HepG2 (cell line): ENCODE results near the gene LTBR. TPM values are rescaled to one million over a fixed set of nuclear protein-coding genes. Genes with fewer than 3 reads are reported as not detected.

Experiments used
- AKNA ChIP-seq: sonication (generic); formaldehyde crosslinking; IDR thresholded peaks from 2 replicates; pipeline ENCODE4 v1.4.0; 2020; ENCODE audit warnings: missing genetic modification reagents, borderline replicate concordance
- BCLAF1 ChIP-seq: fragments of 450-650 bp; IDR thresholded peaks from 2 replicates; pipeline ENCODE4 v1.6.1; 2017; ENCODE audit warnings: mild to moderate bottlenecking
- EHMT2 ChIP-seq: fragments of 200-600 bp; sonication (generic); IDR thresholded peaks from 2 replicates; pipeline ENCODE4 v1.7.0; 2017; ENCODE audit warnings: antibody characterized with exemption, low read depth, low read length, borderline replicate concordance
- GABPA ChIP-seq, 2 experiments: IDR thresholded peaks; 2 replicates each; pipeline ENCODE4 v1.6.1; 2011 to 2016; ENCODE audit warnings: low read depth in 2 of 2, low read length in 1 of 2, missing biosample characterization in 1 of 2, missing genetic modification characterization in 1 of 2
- HHEX ChIP-seq: IDR thresholded peaks from 2 replicates; pipeline ENCODE4 v1.6.1; 2016; ENCODE audit warnings: control low read depth
- KLF12 ChIP-seq: sonication (generic); formaldehyde crosslinking; IDR thresholded peaks from 2 replicates; pipeline ENCODE4 v1.4.0; 2020; ENCODE audit warnings: missing genetic modification reagents, borderline replicate concordance
- RAD21 ChIP-seq: fragments of 450-650 bp; formaldehyde crosslinking; IDR thresholded peaks from 2 replicates; pipeline ENCODE4 v1.5.0; 2020; ENCODE audit warnings: mild to moderate bottlenecking
- STAT6 ChIP-seq: sonication (generic); formaldehyde crosslinking; IDR thresholded peaks from 2 replicates; pipeline ENCODE4 v1.4.0; 2020; ENCODE audit warnings: missing genetic modification reagents, mild to moderate bottlenecking, borderline replicate concordance
- ZNF282 ChIP-seq: fragments of 450-650 bp; IDR thresholded peaks from 2 replicates; pipeline ENCODE4 v1.6.1; 2018; ENCODE audit not compliant: partially characterized antibody
- ZNF484 ChIP-seq: sonication (generic); formaldehyde crosslinking; IDR thresholded peaks from 2 replicates; pipeline ENCODE4 v1.5.1; 2020; ENCODE audit warnings: mild to moderate bottlenecking, low read depth, missing genetic modification reagents, borderline replicate concordance
- ZNF878 ChIP-seq: sonication (generic); formaldehyde crosslinking; IDR thresholded peaks from 2 replicates; pipeline ENCODE4 v1.8.1; 2023; ENCODE audit warnings: mild to moderate bottlenecking, missing genetic modification reagents, moderate library complexity
- polyA plus RNA-seq, 8 experiments: library from polyadenylated mRNA; depleted of rRNA in 3 of 8; stranded (reverse) in 7 of 8; unstranded in 1 of 8; fragments of >200 nt; fragmentation: Illumina TruSeq in 4 of 8; extraction: Trizol in 4 of 8; gene quantifications; 2 replicates each; pipeline versions ENCODE4 v1.2.1 to v1.2.3, GENCODE V29; 2011 to 2016; ENCODE audit warnings: low read depth in 4 of 8, missing spikeins in 1 of 8, mixed read lengths in 1 of 8; ENCODE audit not compliant: insufficient read depth in 1 of 8
- total RNA-seq, 5 experiments: library from RNA; depleted of rRNA; stranded (reverse); fragments of >200 nt; fragmentation: Illumina TruSeq; extraction: Trizol; gene quantifications; 2 replicates each; pipeline ENCODE4 v1.2.3, GENCODE V29; 2016; ENCODE audit warnings: low read depth in 1 of 5
- TF ChIP-seq, protein P1 (sequence below): sonication (generic); formaldehyde crosslinking; IDR thresholded peaks from 2 replicates; pipeline ENCODE4 v1.8.0; 2022; ENCODE audit warnings: low read depth, missing genetic modification reagents
- TF ChIP-seq, protein P2 (sequence below): sonication (generic); formaldehyde crosslinking; IDR thresholded peaks from 2 replicates; pipeline ENCODE4 v1.5.1; 2020; ENCODE audit warnings: missing genetic modification reagents, mild to moderate bottlenecking, borderline replicate concordance

LTBR gene
- total and polyA plus RNA-seq, 2 of the 13 experiments (the other 11 are each of a cell fraction or from before 2014, with no cell fraction given), result 31.4 to 34.8 TPM

DNA sequence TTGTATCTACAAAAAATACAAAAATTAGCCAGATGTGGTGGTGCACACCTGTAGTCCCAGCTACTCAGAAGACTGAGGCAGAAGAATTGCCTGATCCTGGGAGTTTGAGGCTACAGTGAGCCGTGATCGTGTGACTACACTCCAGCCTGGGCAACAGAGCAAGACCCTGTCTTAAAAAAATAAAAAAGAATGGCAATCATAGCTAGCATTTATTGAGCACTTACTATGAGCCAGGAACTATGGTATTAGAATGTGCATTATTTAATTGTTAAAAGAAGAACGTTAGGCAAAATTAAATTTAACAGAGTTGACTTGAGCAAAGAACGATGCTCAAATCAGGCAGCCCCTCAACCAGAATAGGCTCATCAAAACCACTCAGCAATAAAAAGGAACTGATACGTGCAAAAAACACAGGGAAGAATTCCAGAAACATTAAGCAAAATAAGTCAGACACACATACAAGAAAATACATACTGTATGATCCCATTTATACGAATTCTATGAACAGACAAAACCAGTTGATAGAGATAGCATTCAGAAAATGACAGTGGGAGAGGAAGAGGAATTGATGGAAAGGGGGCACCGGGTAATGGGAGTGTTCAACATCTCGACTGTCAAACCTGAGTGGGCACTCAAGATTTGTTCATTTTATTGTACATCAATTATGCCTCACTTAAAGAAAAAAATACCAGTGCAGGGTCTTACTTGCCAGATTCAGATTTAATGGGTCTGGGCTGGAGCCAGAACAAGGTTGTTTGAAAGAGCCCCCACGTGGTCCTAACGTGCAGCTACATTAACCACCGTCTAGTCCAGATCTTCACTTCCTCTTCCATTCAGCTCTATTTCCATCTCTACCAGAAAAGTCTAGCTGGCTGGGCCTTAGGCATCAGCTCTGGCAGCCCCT is 16.6 kb upstream of the LTBR start (continued):
- TF ChIP-seq, protein P1, sequence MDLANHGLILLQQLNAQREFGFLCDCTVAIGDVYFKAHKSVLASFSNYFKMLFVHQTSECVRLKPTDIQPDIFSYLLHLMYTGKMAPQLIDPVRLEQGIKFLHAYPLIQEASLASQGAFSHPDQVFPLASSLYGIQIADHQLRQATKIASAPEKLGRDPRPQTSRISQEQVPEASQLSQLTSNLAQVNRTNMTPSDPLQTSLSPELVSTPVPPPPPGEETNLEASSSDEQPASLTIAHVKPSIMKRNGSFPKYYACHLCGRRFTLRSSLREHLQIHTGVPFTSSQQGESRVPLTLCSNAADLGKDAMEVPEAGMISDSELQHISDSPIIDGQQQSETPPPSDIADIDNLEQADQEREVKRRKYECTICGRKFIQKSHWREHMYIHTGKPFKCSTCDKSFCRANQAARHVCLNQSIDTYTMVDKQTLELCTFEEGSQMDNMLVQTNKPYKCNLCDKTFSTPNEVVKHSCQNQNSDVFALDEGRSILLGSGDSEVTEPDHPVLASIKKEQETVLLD (CRISPR knock-in tag), result no peak
- TF ChIP-seq, protein P2, sequence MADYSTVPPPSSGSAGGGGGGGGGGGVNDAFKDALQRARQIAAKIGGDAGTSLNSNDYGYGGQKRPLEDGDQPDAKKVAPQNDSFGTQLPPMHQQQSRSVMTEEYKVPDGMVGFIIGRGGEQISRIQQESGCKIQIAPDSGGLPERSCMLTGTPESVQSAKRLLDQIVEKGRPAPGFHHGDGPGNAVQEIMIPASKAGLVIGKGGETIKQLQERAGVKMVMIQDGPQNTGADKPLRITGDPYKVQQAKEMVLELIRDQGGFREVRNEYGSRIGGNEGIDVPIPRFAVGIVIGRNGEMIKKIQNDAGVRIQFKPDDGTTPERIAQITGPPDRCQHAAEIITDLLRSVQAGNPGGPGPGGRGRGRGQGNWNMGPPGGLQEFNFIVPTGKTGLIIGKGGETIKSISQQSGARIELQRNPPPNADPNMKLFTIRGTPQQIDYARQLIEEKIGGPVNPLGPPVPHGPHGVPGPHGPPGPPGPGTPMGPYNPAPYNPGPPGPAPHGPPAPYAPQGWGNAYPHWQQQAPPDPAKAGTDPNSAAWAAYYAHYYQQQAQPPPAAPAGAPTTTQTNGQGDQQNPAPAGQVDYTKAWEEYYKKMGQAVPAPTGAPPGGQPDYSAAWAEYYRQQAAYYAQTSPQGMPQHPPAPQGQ, result no peak
- TF ChIP-seq ZNF878 (no peak), AKNA (CRISPR knock-in tag) (no peak), BCLAF1 (no peak), HHEX (no peak), STAT6 (CRISPR knock-in tag) (no peak), ZNF282 (no peak), ZNF484 (CRISPR knock-in tag) (no peak), RAD21 (peak; percentile 44; the same call in 1 of the 2 replicates), EHMT2 (no peak), KLF12 (no peak), GABPA (IDR thresholded peaks at IDR 0.05; ENCODE audit: low read depth, low read length) (no peak), GABPA (CRISPR knock-in tag; IDR thresholded peaks at IDR 0.05; ENCODE audit: low read depth) (peak; percentile 5; the same call in 1 of the 2 replicates)
